HG02938 (cell line): Measurements from ENCODE around the gene CTCFL.
A peak's percentile ranks its signal among the peaks of the same experiment; 100 is the strongest.
"Not testable (repeated sequence)": the region's sequence is repeated elsewhere in the genome, so short reads cannot be mapped to it uniquely, and the experiment has no call there.

Source experiments
- ATAC-seq: cut with Tn5 transposase; IDR thresholded peaks from one replicate; pipeline ENCODE4 v1.9.1; 2021; ENCODE audit warnings: mild to moderate bottlenecking, moderate library complexity; ENCODE audit not compliant: unreplicated experiment

Gene CTCFL

GRCh38 chr20:57509665-57510237 is 15.2 kb downstream of the CTCFL start:
- no peak for ATAC-seq

- no peak for ATAC-seq
These were observed 16.1 kb downstream of the CTCFL start for GRCh38 chr20:57508831-57509230.

- no peak for ATAC-seq
These were observed 16.6 kb downstream of the CTCFL start for GRCh38 chr20:57508381-57508780.

GRCh38 chr20:57507477-57507876 is 17.5 kb downstream of the CTCFL start:
- no peak for ATAC-seq

GRCh38 chr20:57505979-57506378 is 19.0 kb downstream of the CTCFL start:
- ATAC-seq = no peak

- no peak for ATAC-seq
These were observed 20.5 kb downstream of the CTCFL start for GRCh38 chr20:57504411-57504810.

GRCh38 chr20:57503035-57503658 is 21.8 kb downstream of the CTCFL start:
- no peak for ATAC-seq

- ATAC-seq = no peak
These were observed 22.6 kb downstream of the CTCFL start for GRCh38 chr20:57502336-57502700.

- ATAC-seq = no peak
These were observed 23.2 kb downstream of the CTCFL start for GRCh38 chr20:57501461-57502335.

GRCh38 chr20:57500962-57501361 is 24.0 kb downstream of the CTCFL start:
- ATAC-seq = no peak

- ATAC-seq = no peak
These were observed 24.7 kb downstream of the CTCFL start for GRCh38 chr20:57500235-57500634.

GRCh38 chr20:57499676-57500075 is 25.3 kb downstream of the CTCFL start:
- ATAC-seq = no peak

GRCh38 chr20:57498425-57499400 is 26.2 kb downstream of the CTCFL start:
- ATAC-seq = peak; percentile 61

GRCh38 chr20:57496592-57496991 is 28.3 kb downstream of the CTCFL start:
- no peak for ATAC-seq

- no peak for ATAC-seq
These were observed 29.0 kb downstream of the CTCFL start for GRCh38 chr20:57495978-57496377.

- ATAC-seq = no peak
These were observed 31.8 kb downstream of the CTCFL start for GRCh38 chr20:57493091-57493615.

GRCh38 chr20:57491373-57491772 is 33.6 kb downstream of the CTCFL start:
- ATAC-seq = no peak

- not testable (repeated sequence) for ATAC-seq
These were observed 36.7 kb downstream of the CTCFL start for GRCh38 chr20:57488277-57488676.

- ATAC-seq = no peak
These were observed 39.2 kb downstream of the CTCFL start for GRCh38 chr20:57485770-57486169.

- ATAC-seq = no peak
These were observed 40.2 kb downstream of the CTCFL start for GRCh38 chr20:57484772-57485171.
